ENCODE data around the gene SCYL1.

The SCYL1 gene

GRCh38 chr11:65586676-65587075 lies 61.8 kb downstream of the SCYL1 start:
- no peak for DNase-seq
